AG09309 (cell line): Measurements from ENCODE around the gene VTCN1.

Experiments used
- DNase-seq: peaks from one replicate; pipeline ENCODE4 v3.0.0-alpha.2; 2010; ENCODE audit warnings: low read depth
- H3K4me3 ChIP-seq: 2 replicates; pipeline ENCODE4 v1.5.1; 2011; ENCODE audit warnings: mild to moderate bottlenecking, low read depth, low read length, moderate library complexity; ENCODE audit not compliant: control insufficient read depth
- CTCF ChIP-seq: IDR thresholded peaks from 2 replicates; pipeline ENCODE4 v1.5.1; 2011; ENCODE audit warnings: mild to moderate bottlenecking, low read depth, low read length, inconsistent platforms; ENCODE audit not compliant: insufficient read depth, control insufficient read depth; ENCODE audit errors: missing control alignments

Gene VTCN1

GRCh38 chr1:117181630-117182041, 29.1 kb downstream of the VTCN1 start:
- DNase-seq: no peak
- TF ChIP-seq CTCF: no peak
- H3K4me3 ChIP-seq: no peak overlapping the region

DNA sequence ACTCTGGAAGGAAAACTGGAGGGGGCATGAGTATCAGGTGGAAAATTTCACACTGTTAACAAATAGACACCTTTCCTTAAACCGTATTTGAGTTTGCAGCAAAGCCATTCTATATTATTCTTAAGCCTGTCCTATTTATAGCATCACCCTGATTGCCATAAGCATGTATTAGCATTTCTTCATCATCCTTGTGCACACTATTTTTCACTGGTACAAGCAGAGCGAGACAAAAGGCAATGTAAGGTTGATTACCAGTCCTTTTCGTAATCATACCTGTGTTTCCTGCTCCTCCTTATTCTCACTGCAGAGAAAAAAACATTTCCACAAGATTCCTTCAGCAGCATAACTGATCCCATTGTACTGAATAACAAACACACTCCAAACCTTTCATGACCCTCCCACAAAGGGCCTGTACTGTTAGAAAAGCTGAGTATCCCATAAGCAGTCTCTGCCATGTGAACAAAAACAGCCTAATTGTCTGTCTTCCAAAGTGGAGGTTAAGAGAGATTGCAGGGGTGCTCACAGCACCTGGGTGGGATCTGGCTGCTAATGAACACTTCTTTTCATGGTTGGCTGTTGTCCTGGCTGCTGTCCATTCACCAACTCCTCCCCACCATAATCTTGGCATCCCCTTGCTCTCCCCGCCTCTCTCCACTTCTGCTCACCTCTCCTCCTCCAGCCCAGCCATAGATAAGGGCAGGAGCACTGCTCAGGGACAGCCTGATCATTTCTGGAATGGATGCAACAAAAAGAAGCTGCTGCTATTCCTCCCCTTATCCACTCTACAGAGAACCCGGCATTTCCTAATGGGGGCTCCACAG, 30.4 kb downstream of the VTCN1 start:
- TF ChIP-seq CTCF: no peak
- no peak for DNase-seq
- H3K4me3 ChIP-seq: no peak overlapping the region

GRCh38 chr1:117179471-117179870, 31.3 kb downstream of the VTCN1 start:
- DNase-seq: no peak
- no peak overlapping the region for H3K4me3 ChIP-seq
- TF ChIP-seq CTCF: no peak

DNA sequence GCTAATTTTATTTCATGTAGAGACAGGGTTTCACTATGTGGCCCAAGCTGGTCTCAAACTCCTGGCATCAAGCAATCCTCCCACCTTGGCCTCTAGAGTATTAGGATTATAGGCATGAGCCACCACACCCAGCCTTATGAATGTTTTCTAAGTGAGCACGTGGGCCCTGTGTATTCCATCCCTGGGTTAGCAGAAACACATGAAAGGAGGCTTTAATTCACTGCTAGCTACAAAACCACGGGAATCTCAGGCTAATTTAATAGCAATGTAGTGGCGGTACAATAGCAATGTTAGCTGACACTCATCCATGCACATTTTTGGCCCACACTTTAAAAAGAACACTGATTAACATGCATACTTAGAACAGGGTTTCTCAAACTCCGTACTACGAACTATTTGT, 32.0 kb downstream of the VTCN1 start:
- no peak for TF ChIP-seq CTCF
- DNase-seq: no peak
- no peak overlapping the region for H3K4me3 ChIP-seq

DNA sequence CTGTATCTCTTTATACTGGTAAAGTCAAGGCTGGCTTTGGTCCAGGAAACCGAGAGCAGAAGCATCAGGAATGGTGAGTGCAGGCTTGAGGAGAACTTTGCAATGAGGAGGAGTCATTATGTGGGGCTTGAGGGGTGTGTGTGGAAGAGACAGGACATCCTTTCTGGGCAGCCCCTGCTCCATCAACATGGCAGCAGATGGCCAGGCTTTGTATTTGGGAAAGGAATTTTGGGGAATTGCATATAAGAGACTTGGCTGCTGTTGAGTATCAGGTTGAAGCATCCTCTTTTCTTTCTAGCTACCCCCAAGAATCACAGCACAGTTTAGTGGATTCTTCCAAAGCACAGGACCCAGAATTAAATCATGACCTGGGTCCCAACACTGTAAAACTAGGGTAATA, 33.4 kb downstream of the VTCN1 start:
- no peak for TF ChIP-seq CTCF
- no peak for DNase-seq
- no peak overlapping the region for H3K4me3 ChIP-seq

GRCh38 chr1:117176579-117176978, 34.1 kb downstream of the VTCN1 start:
- no peak for TF ChIP-seq CTCF
- H3K4me3 ChIP-seq: no peak overlapping the region
- no peak for DNase-seq
